WTC11 (cell line): ENCODE measurements around the gene KCNH3. TPM values are rescaled to one million over a fixed set of nuclear protein-coding genes. Genes with fewer than 3 reads are reported as not detected.
"Not testable (repeated sequence)": the region's sequence is repeated elsewhere in the genome, so short reads cannot be mapped to it uniquely, and the experiment has no call there.

ENCODE experiments used
- ATAC-seq: fragments of 200-7000 bp; cut with Tn5 transposase; 2 replicates; pipeline ENCODE4 v1.10.0; 2021; ENCODE audit warnings: mild to moderate bottlenecking, moderate library complexity
- CTCF ChIA-PET: fragments of 300-600 bp; sonication (Branson Sonifier 250); formaldehyde crosslinking; loops from one replicate; lab custom pipeline; 2021; ENCODE audit warnings: antibody characterized with exemption; lab: Charles Lee
- POLR2A ChIA-PET: fragments of 350-600 bp; sonication (Branson Sonifier 250); formaldehyde crosslinking; loops from one replicate; lab custom pipeline; 2021; ENCODE audit warnings: antibody characterized with exemption; lab: Charles Lee
- DNase-seq: peaks from one replicate; pipeline ENCODE4 v3.0.0; 2021; ENCODE audit warnings: low spot score
- H3K27ac Mint-ChIP-seq: 2 replicates; pipeline ENCODE4 v1.8.0; 2021; ENCODE audit warnings: mixed read lengths
- H3K27me3 Mint-ChIP-seq: 2 replicates; pipeline ENCODE4 v1.8.0; 2021; ENCODE audit warnings: low read depth, mild to moderate bottlenecking, moderate library complexity, mixed read lengths
- H3K36me3 Mint-ChIP-seq: 2 replicates; pipeline ENCODE4 v1.8.0; 2021; ENCODE audit warnings: mixed read lengths
- H3K4me1 Mint-ChIP-seq: 2 replicates; pipeline ENCODE4 v1.8.0; 2022; ENCODE audit warnings: mixed read lengths
- H3K4me3 Mint-ChIP-seq: 2 replicates; pipeline ENCODE4 v1.8.0; 2021; ENCODE audit warnings: mild to moderate bottlenecking, moderate library complexity, mixed read lengths
- H3K9me3 Mint-ChIP-seq: 2 replicates; pipeline ENCODE4 v1.8.0; 2021; ENCODE audit warnings: mixed read lengths
- CBFB ChIP-seq: sonication (generic); formaldehyde crosslinking; IDR thresholded peaks from 2 replicates; pipeline ENCODE4 v1.8.1; 2022; ENCODE audit warnings: mild to moderate bottlenecking, low read depth, missing genetic modification reagents
- ETV6 ChIP-seq: sonication (generic); formaldehyde crosslinking; IDR thresholded peaks from 2 replicates; pipeline ENCODE4 v1.8.1; 2022; ENCODE audit warnings: mild to moderate bottlenecking, missing genetic modification reagents
- FOXJ3 ChIP-seq: sonication (generic); formaldehyde crosslinking; IDR thresholded peaks from 2 replicates; pipeline ENCODE4 v1.9.0; 2021; ENCODE audit warnings: missing genetic modification reagents, mild to moderate bottlenecking, borderline replicate concordance
- JUN ChIP-seq: sonication (generic); formaldehyde crosslinking; IDR thresholded peaks from 2 replicates; pipeline ENCODE4 v1.8.0; 2023; ENCODE audit warnings: mild to moderate bottlenecking, missing genetic modification reagents
- MXD4 ChIP-seq: fragments of 250-450 bp; sonication (Bioruptor Pico); IDR thresholded peaks from 2 replicates; pipeline ENCODE4 v1.8.0; 2021; ENCODE audit warnings: mild to moderate bottlenecking, moderate library complexity, borderline replicate concordance
- PREB ChIP-seq: sonication (generic); formaldehyde crosslinking; IDR thresholded peaks from 2 replicates; pipeline ENCODE4 v1.8.1; 2022; ENCODE audit warnings: mild to moderate bottlenecking, missing genetic modification reagents, moderate library complexity, borderline replicate concordance
- TP53 ChIP-seq: sonication (generic); formaldehyde crosslinking; IDR thresholded peaks from 2 replicates; pipeline ENCODE4 v1.8.1; 2023; ENCODE audit warnings: mild to moderate bottlenecking, missing genetic modification reagents
- ZNF121 ChIP-seq: sonication (generic); formaldehyde crosslinking; IDR thresholded peaks from 2 replicates; pipeline ENCODE4 v1.8.0; 2023; ENCODE audit warnings: missing genetic modification reagents
- ZNF232 ChIP-seq: sonication (generic); formaldehyde crosslinking; IDR thresholded peaks from 2 replicates; pipeline ENCODE4 v1.8.0; 2022; ENCODE audit warnings: mild to moderate bottlenecking, missing genetic modification reagents
- ZNF423 ChIP-seq: fragments of 250-450 bp; sonication (Bioruptor Pico); IDR thresholded peaks from 2 replicates; pipeline ENCODE4 v2.1.2; 2022; ENCODE audit warnings: mild to moderate bottlenecking, moderate library complexity
- ZNF671 ChIP-seq: fragments of 250-450 bp; sonication (Bioruptor Pico); IDR thresholded peaks from 2 replicates; pipeline ENCODE4 v1.8.0; 2021; ENCODE audit warnings: mild to moderate bottlenecking
- total RNA-seq: library from RNA; stranded (reverse); gene quantifications from 3 replicates; pipeline ENCODE4 v1.2.3, GENCODE V29; 2021
- TF ChIP-seq, protein P1 (sequence below): sonication (generic); formaldehyde crosslinking; IDR thresholded peaks from 2 replicates; pipeline ENCODE4 v1.8.1; 2023; ENCODE audit warnings: mild to moderate bottlenecking, missing genetic modification reagents, borderline replicate concordance
- TF ChIP-seq, protein P2 (sequence below): sonication (generic); formaldehyde crosslinking; IDR thresholded peaks from 2 replicates; pipeline ENCODE4 v1.8.1; 2022; ENCODE audit warnings: low read depth, mild to moderate bottlenecking, moderate library complexity, missing genetic modification reagents, borderline replicate concordance

Gene KCNH3
- total RNA-seq, 1 experiment from 2014 or later, result 0.44 TPM

GRCh38 chr12:49603721-49604120 is 64.9 kb downstream of the KCNH3 start:
- Mint-ChIP-seq H3K27me3 (peaks cover 19% of the 10 kb centered on the region), H3K4me1 (0 out of 2 replicates have a peak, but pooled peaks cover 2% of the 10 kb centered on the region), H3K27ac (no peak overlapping the region), H3K4me3 (no peak overlapping the region), H3K36me3 (no peaks in the 10 kb centered on the region), H3K9me3 (no peaks in the 10 kb centered on the region)
- ChIA-PET CTCF (interaction anchor here (1.0 to 6.9 kb wide), 3 partner anchors 19 to 138 kb away, joined by 3 to 44 read pairs (median 13); partner anchors contain the start of genes PRPF40B and TMBIM6), POLR2A (no interaction called here)
- no peak for DNase-seq
- no peak for ATAC-seq
- TF ChIP-seq ZNF671 (CRISPR knock-in tag), result no peak
- TF ChIP-seq ZNF423 (CRISPR knock-in tag), result no peak
- no peak for TF ChIP-seq JUN (CRISPR knock-in tag)
- TF ChIP-seq ETV6, result no peak
- no peak for TF ChIP-seq PREB (CRISPR knock-in tag)
- no peak for TF ChIP-seq TP53
- TF ChIP-seq, protein P1, sequence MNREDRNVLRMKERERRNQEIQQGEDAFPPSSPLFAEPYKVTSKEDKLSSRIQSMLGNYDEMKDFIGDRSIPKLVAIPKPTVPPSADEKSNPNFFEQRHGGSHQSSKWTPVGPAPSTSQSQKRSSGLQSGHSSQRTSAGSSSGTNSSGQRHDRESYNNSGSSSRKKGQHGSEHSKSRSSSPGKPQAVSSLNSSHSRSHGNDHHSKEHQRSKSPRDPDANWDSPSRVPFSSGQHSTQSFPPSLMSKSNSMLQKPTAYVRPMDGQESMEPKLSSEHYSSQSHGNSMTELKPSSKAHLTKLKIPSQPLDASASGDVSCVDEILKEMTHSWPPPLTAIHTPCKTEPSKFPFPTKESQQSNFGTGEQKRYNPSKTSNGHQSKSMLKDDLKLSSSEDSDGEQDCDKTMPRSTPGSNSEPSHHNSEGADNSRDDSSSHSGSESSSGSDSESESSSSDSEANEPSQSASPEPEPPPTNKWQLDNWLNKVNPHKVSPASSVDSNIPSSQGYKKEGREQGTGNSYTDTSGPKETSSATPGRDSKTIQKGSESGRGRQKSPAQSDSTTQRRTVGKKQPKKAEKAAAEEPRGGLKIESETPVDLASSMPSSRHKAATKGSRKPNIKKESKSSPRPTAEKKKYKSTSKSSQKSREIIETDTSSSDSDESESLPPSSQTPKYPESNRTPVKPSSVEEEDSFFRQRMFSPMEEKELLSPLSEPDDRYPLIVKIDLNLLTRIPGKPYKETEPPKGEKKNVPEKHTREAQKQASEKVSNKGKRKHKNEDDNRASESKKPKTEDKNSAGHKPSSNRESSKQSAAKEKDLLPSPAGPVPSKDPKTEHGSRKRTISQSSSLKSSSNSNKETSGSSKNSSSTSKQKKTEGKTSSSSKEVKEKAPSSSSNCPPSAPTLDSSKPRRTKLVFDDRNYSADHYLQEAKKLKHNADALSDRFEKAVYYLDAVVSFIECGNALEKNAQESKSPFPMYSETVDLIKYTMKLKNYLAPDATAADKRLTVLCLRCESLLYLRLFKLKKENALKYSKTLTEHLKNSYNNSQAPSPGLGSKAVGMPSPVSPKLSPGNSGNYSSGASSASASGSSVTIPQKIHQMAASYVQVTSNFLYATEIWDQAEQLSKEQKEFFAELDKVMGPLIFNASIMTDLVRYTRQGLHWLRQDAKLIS (CRISPR knock-in tag), result no peak
- TF ChIP-seq, protein P2, sequence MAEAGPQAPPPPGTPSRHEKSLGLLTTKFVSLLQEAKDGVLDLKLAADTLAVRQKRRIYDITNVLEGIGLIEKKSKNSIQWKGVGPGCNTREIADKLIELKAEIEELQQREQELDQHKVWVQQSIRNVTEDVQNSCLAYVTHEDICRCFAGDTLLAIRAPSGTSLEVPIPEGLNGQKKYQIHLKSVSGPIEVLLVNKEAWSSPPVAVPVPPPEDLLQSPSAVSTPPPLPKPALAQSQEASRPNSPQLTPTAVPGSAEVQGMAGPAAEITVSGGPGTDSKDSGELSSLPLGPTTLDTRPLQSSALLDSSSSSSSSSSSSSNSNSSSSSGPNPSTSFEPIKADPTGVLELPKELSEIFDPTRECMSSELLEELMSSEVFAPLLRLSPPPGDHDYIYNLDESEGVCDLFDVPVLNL (CRISPR knock-in tag), result no peak
- no peak for TF ChIP-seq ZNF121 (CRISPR knock-in tag)
- no peak for TF ChIP-seq MXD4 (CRISPR knock-in tag)
- TF ChIP-seq ZNF232 (CRISPR knock-in tag), result no peak

GRCh38 chr12:49604856-49605255 is 66.0 kb downstream of the KCNH3 start:
- Mint-ChIP-seq H3K36me3 (no peaks in the 10 kb centered on the region), H3K4me3 (no peak overlapping the region), H3K27me3 (peaks cover 19% of the 10 kb centered on the region), H3K4me1 (0 out of 2 replicates have a peak, but pooled peaks cover 2% of the 10 kb centered on the region), H3K27ac (no peak overlapping the region), H3K9me3 (no peaks in the 10 kb centered on the region)
- CTCF ChIA-PET, result interaction anchor here (0.6 to 6.9 kb wide), 6 partner anchors 19 to 626 kb away, joined by 3 to 44 read pairs (median 4); partner anchors contain the start of gene PRPF40B
- POLR2A ChIA-PET, result no interaction called here
- TF ChIP-seq, protein P1 (CRISPR knock-in tag), result no peak
- TF ChIP-seq FOXJ3 (CRISPR knock-in tag) (no peak), CBFB (CRISPR knock-in tag) (no peak)
- DNase-seq (no peak), ATAC-seq (no peak)

- ATAC-seq, POLR2A ChIA-PET, H3K27ac Mint-ChIP-seq, H3K36me3 Mint-ChIP-seq, DNase-seq, H3K4me3 Mint-ChIP-seq, H3K4me1 Mint-ChIP-seq, H3K9me3 Mint-ChIP-seq: not testable (repeated sequence)
- peaks cover 19% of the 10 kb centered on the region for H3K27me3 Mint-ChIP-seq
- CTCF ChIA-PET, result interaction anchor here (0.6 to 6.9 kb wide), 6 partner anchors 18 to 627 kb away, joined by 3 to 44 read pairs (median 4); partner anchors contain the start of gene PRPF40B
These were observed 66.7 kb downstream of the KCNH3 start, which contains the start of gene FAM186B for GRCh38 chr12:49605539-49605938. Gene FAM186B, minus strand, starts transcription at chr12:49605639. Its CDS starts 162 bp downstream, at chr12:49605477.
